Stimulated activated CD4-positive, alpha-beta T cell treated with anti-CD3 and anti-CD28 coated beads, Interleukin-15, amount 100 ng/mL, for 24 hours (primary cell): ENCODE data around the gene ENG.

Source experiments
- DNase-seq: peaks from one replicate; pipeline ENCODE4 v3.0.0-alpha.2; 2020

ENG gene

GRCh38 chr9:127812011-127812410 lies 42.4 kb downstream of the ENG start:
- DNase-seq: no peak

DNA sequence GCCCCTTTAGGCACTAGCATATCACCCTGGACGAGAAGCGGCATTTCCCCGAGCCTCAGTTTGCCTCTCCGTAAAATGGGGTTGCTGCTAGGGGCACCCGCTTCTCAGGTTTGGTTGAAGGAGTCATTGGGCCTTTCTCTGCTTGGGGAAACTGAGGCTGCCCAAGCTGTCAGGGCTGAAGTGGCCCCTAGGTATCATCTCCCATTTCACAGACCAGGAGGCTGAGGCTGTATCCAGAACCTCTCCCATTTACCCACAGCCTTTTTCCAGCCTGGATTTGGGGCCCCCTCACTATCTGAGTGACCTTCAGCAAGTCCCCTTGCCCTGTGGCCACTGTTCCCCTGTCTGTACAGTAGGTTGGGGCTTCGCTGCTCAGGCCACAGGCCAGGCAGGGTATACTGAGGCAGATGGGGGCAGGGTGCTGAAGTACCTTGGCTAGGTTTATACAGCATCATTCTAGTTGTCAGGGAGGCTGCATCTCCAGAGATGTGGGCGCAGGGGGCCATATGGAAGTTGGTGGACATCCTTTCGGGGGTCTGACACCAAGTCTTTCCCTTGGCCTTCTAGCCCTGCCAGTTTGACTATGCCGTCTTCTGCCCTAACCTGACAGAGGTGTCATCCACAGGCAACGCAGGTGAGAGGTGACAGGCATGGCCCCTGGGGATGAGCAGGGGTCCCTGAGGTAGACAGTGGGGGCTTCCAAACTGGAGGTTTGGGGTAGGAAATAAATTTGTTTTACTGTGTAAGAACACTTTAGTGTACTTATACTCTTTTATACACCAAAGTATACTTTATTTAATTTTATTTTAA lies 43.9 kb downstream of the ENG start:
- no peak for DNase-seq

DNA sequence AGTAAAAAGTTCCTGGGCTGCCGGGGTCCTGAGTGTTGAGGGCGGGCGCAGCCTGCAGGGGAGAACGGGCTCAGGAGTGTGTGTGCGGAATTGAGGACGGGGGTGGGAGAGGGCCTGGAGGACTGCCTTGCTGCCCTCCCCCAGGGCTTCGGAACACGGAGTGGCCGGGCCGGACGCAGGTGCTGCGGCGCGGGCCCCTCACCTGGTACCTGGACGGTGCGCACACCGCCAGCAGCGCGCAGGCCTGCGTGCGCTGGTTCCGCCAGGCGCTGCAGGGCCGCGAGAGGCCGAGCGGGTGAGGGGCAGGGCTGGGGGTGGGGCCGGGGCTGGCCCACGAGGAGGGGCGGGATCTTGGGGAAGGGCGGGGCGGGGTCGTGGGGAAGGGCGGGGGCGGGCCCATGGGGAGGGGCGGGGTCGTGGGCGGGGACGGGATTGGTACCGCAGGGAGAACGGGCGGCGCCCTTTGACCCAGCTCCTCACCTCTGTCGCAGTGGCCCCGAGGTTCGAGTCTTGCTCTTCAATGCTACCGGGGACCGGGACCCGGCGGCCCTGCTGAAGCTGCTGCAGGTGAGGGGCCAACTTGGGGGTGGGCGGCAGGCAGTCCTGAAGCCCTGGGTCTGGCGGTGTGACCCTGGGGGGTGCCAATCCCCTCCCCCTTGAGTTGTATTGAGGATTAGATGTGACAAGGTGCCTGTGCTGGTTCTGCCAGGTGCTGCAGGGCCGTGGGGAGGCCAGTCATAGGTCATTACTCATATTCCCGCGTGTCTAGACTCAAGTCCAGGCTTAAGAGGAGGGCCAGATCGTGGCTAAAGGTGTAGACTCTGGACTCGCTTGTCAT lies 44.7 kb downstream of the ENG start:
- no peak for DNase-seq

- DNase-seq: no peak
Observed at GRCh38 chr9:127809002-127809539, 45.4 kb downstream of the ENG start.

GRCh38 chr9:127808347-127809001 lies 46.0 kb downstream of the ENG start:
- DNase-seq: no peak

- no peak for DNase-seq
Observed at GRCh38 chr9:127806871-127807270, 47.6 kb downstream of the ENG start.

DNA sequence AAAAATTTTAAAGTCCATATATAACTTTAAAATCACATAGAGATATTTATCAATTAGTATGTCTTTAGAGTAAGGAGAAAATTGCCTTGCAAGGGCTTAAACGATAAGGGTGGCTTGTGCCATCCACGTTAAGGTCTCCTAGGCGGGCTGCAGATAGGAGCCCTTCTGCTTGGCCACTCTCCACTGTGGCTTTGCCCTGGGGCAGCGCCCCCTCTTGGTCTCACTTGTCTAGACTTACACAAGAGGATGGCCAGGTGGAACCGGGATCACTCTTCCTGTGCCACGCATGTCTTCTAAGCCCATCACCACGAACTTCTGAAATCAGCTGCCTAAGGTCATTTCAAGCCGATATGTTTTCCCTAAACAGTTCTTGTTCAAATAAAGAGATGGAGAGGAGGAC lies 48.8 kb downstream of the ENG start:
- DNase-seq: peak; percentile 60

GRCh38 chr9:127803507-127804352 lies 50.7 kb downstream of the ENG start:
- DNase-seq: peak; percentile 49

DNA sequence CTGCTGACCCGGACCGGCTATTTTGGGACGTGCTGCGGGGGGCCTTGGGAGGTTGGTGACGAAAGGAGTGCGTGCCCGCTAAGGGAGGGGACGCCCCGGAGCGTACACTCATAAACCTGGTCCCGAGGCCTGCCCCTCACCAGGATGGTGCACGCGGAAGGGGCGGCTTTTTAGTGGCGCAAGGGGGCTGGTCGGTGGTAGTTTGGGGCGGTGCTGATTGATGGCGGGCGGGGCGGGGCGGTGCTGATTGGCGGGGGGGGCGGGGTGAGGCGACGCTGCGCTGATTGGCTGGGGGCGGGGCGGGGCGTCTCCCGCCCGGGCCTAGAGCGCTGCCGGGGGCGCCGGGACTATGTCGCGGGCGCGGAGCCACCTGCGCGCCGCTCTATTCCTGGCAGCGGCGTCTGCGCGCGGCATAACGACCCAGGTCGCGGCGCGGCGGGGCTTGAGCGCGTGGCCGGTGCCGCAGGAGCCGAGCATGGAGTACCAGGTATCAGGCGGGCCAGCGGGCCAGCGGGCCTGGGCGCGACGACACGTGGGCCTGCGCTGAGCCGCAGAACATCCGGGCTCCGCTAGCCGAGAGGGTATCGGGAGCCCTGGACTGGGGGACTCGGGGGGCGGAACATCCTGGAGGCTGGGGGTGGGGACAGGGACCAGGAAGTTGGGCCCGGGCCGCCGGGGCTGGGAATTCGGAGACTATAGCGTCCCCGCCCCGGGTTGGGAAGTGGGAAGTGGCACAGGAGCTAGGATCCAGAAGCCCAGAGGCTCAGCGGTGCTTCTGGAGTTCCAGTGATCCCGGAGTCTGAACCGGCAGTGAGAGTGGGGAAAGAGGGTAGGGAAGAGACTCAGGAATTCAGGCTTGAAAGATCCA lies 51.6 kb downstream of the ENG start, which contains the start of gene FPGS:
TSS of gene FPGS (plus strand) at position 307 of the 868 bp plus-strand sequence. CDS start at position 350, 43 bp downstream.
- peak; percentile 91 for DNase-seq

- no peak for DNase-seq
Observed at GRCh38 chr9:127801955-127802575, 52.4 kb downstream of the ENG start.

DNA sequence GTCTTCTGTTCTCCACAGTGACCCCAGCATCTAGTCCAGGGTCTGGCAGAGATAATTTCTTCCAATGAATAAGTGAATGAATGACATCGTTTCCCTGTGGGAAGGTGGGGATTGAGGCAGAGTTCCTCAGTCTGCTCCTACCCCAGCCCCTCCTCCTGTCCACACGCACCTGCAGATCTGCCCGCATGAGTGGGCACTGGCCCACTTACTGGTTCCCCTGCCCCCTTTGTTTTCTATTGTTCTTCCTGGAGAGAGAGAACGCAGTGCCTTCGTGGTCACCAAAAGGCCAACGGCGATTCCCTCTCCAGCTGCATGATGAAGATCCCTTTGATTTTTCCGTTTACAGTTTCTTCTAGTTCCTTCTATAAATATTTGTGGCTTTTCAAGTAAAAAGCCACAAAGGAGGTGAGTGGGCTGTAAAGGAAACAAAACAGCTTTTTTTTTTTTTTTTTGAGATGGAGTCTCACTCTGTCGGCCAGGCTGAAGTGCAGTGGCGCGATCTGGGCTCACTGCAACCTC lies 57.5 kb downstream of the ENG start:
- DNase-seq: no peak

DNA sequence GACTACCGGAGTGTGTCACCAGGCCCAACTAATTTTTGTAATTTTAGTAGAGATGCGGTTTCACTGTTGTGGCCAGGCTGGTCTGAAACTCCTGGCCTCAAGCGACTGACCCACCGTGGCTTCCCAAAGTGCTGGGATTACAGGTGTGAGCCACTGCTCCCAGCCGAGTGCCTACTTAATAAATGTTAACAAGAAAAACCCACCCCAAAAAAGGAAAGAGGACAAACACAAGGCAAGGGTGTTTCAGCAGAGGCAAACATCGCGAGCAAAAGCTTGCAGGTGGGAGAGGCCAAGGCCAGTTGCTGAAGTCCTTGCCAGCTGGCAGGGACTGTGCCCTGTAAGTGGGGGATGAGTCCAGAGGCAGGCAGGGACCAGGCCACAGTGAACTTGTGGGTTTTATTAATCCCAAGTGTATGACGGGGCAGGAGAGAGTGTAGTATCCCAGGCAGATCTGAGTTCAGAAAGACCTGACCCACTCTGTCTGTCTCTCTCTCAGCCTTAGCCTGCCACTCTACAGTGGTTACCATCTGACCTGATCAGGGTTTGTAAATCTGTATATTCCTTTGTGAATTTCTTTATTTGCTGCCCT lies 58.1 kb downstream of the ENG start:
- DNase-seq: no peak

DNA sequence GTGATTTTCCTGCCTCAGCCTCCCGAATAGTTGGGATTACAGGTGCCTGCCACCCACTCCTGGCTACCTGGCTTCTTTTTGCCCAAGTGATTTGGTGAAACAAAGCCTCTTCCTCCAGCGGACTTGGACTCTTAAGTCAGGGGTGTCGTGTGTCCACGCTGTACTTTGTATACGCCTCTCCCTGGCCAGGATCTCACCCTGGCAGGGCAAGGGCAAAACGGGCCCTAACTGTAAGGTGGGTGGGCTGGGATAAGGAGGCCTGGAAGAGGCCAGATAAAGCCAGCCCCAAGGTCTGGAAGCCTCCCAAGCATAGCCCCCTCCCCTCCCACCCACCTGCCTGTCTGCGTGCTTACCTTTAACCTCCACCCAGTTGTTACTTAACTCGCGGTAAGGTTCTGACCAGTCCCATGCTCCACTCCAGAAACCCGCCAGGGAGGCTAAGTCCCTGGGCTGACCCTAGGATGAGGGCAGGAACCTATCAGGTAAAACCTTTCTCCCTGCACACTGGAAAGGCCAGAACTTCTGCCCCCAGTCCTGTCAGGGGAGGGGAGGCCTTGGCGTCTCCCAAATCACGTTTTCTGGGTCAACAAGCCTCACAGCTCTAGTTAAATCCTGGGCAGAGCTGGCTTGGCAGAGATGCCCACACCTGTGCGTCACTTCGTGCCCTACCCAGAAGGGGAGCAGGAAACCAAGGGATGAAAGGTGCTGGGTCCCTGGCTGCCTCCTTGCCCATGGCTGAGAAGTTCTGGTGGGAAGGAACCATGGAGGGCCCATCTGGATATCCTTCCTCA lies 60.3 kb downstream of the ENG start:
- no peak for DNase-seq

- no peak for DNase-seq
Observed at GRCh38 chr9:127793093-127793708, 61.3 kb downstream of the ENG start.

- no peak for DNase-seq
Observed at GRCh38 chr9:127792417-127793031, 61.9 kb downstream of the ENG start.

GRCh38 chr9:127791085-127791484 lies 63.4 kb downstream of the ENG start:
- DNase-seq: no peak

GRCh38 chr9:127790094-127790855 lies 64.2 kb downstream of the ENG start:
- no peak for DNase-seq
